Measurements from ENCODE around the gene VGF.

The VGF gene

DNA sequence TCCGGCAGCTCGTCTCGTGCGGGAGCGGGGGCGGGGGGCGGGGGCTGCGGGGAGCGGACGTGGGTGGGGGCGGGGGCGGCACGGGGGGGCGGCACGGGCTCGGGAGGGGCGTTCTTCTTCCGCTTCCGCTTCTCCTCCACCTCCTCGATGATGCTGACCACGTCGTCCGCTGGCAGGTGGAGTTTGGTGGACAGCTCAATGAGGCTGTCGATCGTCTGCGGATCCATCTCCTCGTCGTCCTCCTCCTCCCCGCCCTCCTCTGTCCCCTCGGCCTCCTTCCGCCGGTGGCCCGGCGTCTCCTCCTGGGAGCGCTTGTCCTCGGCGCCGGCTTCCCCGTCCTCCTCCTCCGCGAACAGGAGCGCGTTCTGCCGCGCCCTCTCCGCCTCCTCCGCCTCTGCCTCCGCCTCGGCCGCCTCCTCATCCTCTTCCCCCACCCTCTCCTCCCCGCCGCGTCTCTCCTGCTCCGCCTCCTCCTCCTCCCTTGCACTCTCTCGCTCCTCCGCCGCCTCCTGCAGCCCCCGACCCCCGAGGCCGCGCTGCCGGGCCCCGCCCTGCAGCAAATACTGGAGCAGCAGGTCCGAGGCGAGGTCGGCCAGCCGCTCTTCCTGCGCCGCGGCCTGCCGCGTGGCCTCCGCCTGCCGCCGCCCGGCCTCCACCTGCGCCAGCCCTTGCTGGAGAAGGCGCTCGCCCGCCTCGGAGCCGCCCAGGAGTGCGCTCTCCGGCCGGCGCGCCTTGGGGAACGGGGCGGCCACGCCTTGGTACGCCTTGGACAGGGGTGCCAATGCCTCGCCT lies 1.9 kb downstream of the VGF start (continued):
- TF ChIP-seq SP2 (tag by site-specific recombination; IDR thresholded peaks at IDR 0.05) (peak; percentile 76), ZSCAN16 (tag by site-specific recombination; IDR thresholded peaks at IDR 0.05) (no peak), ZNF549 (tag by site-specific recombination; IDR thresholded peaks at IDR 0.05) (no peak), SCRT2 (tag by site-specific recombination; IDR thresholded peaks at IDR 0.05) (peak; percentile 42; the same call in 1 of the 2 replicates), ZNF830 (tag by site-specific recombination; IDR thresholded peaks at IDR 0.05; ENCODE audit: low read depth) (no peak), ZNF423 (tag by site-specific recombination; IDR thresholded peaks at IDR 0.05) (no peak), ZNF16 (tag by site-specific recombination; IDR thresholded peaks at IDR 0.05; ENCODE audit: low read depth) (no peak), ZNF426 (tag by site-specific recombination; IDR thresholded peaks at IDR 0.05) (no peak), ZNF394 (tag by site-specific recombination; IDR thresholded peaks at IDR 0.05; ENCODE audit: borderline replicate concordance) (no peak), ZNF664 (tag by site-specific recombination; IDR thresholded peaks at IDR 0.05) (no peak), ZNF677 (tag by site-specific recombination; IDR thresholded peaks at IDR 0.05) (no peak), ZFP37 (tag by site-specific recombination; IDR thresholded peaks at IDR 0.05) (no peak), ZNF777 (tag by site-specific recombination; IDR thresholded peaks at IDR 0.05; ENCODE audit: borderline replicate concordance) (no peak), ZXDB (tag by site-specific recombination; IDR thresholded peaks at IDR 0.05) (no peak), ZBTB7A (tag by site-specific recombination; IDR thresholded peaks at IDR 0.05; ENCODE audit: low read depth) (peak; percentile 81), ZNF558 (tag by site-specific recombination; IDR thresholded peaks at IDR 0.05) (no peak), ZFHX2 (tag by site-specific recombination; conservative IDR thresholded peaks at IDR 0.05) (peak; percentile 100), KLF10 (tag by site-specific recombination; IDR thresholded peaks at IDR 0.05) (no peak), ZNF433 (tag by site-specific recombination; IDR thresholded peaks at IDR 0.05; ENCODE audit: low read depth) (no peak), GLI2 (tag by site-specific recombination; IDR thresholded peaks at IDR 0.05; ENCODE audit: borderline replicate concordance, low read depth) (no peak), YY2 (tag by site-specific recombination; IDR thresholded peaks at IDR 0.05) (no peak), ZNF843 (tag by site-specific recombination; IDR thresholded peaks at IDR 0.05) (no peak; the same call in 1 of the 2 replicates), ZNF529 (tag by site-specific recombination; IDR thresholded peaks at IDR 0.05; ENCODE audit: insufficient replicate concordance) (no peak)
- TF ChIP-seq, protein P1, sequence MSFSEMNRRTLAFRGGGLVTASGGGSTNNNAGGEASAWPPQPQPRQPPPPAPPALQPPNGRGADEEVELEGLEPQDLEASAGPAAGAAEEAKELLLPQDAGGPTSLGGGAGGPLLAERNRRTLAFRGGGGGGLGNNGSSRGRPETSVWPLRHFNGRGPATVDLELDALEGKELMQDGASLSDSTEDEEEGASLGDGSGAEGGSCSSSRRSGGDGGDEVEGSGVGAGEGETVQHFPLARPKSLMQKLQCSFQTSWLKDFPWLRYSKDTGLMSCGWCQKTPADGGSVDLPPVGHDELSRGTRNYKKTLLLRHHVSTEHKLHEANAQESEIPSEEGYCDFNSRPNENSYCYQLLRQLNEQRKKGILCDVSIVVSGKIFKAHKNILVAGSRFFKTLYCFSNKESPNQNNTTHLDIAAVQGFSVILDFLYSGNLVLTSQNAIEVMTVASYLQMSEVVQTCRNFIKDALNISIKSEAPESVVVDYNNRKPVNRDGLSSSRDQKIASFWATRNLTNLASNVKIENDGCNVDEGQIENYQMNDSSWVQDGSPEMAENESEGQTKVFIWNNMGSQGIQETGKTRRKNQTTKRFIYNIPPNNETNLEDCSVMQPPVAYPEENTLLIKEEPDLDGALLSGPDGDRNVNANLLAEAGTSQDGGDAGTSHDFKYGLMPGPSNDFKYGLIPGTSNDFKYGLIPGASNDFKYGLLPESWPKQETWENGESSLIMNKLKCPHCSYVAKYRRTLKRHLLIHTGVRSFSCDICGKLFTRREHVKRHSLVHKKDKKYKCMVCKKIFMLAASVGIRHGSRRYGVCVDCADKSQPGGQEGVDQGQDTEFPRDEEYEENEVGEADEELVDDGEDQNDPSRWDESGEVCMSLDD (tag by site-specific recombination; IDR thresholded peaks at IDR 0.05): 0 out of 2 replicates have a peak, but pooled peaks have one; percentile 23
- TF ChIP-seq, protein P2, sequence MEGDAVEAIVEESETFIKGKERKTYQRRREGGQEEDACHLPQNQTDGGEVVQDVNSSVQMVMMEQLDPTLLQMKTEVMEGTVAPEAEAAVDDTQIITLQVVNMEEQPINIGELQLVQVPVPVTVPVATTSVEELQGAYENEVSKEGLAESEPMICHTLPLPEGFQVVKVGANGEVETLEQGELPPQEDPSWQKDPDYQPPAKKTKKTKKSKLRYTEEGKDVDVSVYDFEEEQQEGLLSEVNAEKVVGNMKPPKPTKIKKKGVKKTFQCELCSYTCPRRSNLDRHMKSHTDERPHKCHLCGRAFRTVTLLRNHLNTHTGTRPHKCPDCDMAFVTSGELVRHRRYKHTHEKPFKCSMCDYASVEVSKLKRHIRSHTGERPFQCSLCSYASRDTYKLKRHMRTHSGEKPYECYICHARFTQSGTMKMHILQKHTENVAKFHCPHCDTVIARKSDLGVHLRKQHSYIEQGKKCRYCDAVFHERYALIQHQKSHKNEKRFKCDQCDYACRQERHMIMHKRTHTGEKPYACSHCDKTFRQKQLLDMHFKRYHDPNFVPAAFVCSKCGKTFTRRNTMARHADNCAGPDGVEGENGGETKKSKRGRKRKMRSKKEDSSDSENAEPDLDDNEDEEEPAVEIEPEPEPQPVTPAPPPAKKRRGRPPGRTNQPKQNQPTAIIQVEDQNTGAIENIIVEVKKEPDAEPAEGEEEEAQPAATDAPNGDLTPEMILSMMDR (tag by site-specific recombination; IDR thresholded peaks at IDR 0.05): no peak
- TF ChIP-seq, protein P3, sequence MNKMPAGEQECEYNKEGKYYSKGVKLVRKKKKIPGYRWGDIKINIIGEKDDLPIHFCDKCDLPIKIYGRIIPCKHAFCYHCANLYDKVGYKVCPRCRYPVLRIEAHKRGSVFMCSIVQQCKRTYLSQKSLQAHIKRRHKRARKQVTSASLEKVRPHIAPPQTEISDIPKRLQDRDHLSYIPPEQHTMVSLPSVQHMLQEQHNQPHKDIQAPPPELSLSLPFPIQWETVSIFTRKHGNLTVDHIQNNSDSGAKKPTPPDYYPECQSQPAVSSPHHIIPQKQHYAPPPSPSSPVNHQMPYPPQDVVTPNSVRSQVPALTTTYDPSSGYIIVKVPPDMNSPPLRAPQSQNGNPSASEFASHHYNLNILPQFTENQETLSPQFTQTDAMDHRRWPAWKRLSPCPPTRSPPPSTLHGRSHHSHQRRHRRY (tag by site-specific recombination; IDR thresholded peaks at IDR 0.05): peak; percentile 84; the same call in 1 of the 2 replicates
- TF ChIP-seq, protein P4, sequence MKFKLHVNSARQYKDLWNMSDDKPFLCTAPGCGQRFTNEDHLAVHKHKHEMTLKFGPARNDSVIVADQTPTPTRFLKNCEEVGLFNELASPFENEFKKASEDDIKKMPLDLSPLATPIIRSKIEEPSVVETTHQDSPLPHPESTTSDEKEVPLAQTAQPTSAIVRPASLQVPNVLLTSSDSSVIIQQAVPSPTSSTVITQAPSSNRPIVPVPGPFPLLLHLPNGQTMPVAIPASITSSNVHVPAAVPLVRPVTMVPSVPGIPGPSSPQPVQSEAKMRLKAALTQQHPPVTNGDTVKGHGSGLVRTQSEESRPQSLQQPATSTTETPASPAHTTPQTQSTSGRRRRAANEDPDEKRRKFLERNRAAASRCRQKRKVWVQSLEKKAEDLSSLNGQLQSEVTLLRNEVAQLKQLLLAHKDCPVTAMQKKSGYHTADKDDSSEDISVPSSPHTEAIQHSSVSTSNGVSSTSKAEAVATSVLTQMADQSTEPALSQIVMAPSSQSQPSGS (tag by site-specific recombination; IDR thresholded peaks at IDR 0.05; ENCODE audit: low read depth): no peak
- TF ChIP-seq, protein P5, sequence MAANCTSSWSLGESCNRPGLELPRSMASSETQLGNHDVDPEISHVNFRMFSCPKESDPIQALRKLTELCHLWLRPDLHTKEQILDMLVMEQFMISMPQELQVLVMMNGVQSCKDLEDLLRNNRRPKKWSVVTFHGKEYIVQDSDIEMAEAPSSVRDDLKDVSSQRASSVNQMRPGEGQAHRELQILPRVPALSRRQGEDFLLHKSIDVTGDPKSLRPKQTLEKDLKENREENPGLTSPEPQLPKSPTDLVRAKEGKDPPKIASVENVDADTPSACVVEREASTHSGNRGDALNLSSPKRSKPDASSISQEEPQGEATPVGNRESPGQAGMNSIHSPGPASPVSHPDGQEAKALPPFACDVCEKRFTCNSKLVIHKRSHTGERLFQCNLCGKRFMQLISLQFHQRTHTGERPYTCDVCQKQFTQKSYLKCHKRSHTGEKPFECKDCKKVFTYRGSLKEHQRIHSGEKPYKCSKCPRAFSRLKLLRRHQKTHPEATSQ (tag by site-specific recombination; IDR thresholded peaks at IDR 0.05): peak; percentile 84
- TF ChIP-seq, protein P6, sequence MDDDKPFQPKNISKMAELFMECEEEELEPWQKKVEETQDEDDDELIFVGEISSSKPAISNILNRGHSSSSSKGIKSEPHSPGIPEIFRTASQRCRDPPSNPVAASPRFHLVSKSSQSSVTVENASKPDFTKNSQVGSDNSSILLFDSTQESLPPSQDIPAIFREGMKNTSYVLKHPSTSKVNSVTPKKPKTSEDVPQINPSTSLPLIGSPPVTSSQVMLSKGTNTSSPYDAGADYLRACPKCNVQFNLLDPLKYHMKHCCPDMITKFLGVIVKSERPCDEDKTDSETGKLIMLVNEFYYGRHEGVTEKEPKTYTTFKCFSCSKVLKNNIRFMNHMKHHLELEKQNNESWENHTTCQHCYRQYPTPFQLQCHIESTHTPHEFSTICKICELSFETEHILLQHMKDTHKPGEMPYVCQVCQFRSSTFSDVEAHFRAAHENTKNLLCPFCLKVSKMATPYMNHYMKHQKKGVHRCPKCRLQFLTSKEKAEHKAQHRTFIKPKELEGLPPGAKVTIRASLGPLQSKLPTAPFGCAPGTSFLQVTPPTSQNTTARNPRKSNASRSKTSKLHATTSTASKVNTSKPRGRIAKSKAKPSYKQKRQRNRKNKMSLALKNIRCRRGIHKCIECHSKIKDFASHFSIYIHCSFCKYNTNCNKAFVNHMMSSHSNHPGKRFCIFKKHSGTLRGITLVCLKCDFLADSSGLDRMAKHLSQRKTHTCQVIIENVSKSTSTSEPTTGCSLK (tag by site-specific recombination; IDR thresholded peaks at IDR 0.05): no peak

Measured in HEK293 (cell line).